CD4-positive, CD25-positive, alpha-beta regulatory T cell (primary cell): ENCODE data around the gene ST6GALNAC3. TPM values are rescaled to one million over a fixed set of nuclear protein-coding genes. Genes with fewer than 3 reads are reported as not detected.

ENCODE experiments used
- ATAC-seq, 2 donors: fragments of 150-1000 bp; cut with Tn5 transposase; one replicate each; pipeline ENCODE4 v1.10.0; 2021; ENCODE audit warnings: low read depth in 2 of 2, moderate number of reproducible peaks in 2 of 2, moderate library complexity in 1 of 2
- DNase-seq, 3 donors: peaks; one replicate each; pipeline versions ENCODE4 v3.0.0 to v3.0.0-alpha.2; 2012 to 2022; ENCODE audit warnings: mixed read lengths in 1 of 3
- H3K27ac ChIP-seq: one replicate; pipeline ENCODE4 v1.7.0; 2013; ENCODE audit warnings: mild to moderate bottlenecking, low read length; ENCODE audit not compliant: insufficient read depth, poor library complexity, severe bottlenecking
- H3K27me3 ChIP-seq: one replicate; pipeline ENCODE4 v1.7.0; 2013; ENCODE audit warnings: low read length; ENCODE audit not compliant: control insufficient read depth, insufficient read depth
- H3K36me3 ChIP-seq: one replicate; pipeline ENCODE4 v1.7.0; 2013; ENCODE audit warnings: mild to moderate bottlenecking, low read length, moderate library complexity; ENCODE audit not compliant: control insufficient read depth, insufficient read depth
- H3K4me1 ChIP-seq: 2 replicates; pipeline ENCODE4 v1.7.0; 2013; ENCODE audit warnings: mild to moderate bottlenecking, low read length; ENCODE audit not compliant: insufficient read depth, control insufficient read depth, poor library complexity, severe bottlenecking
- H3K4me3 ChIP-seq: one replicate; pipeline ENCODE4 v1.7.0; 2013; ENCODE audit warnings: low read depth, mild to moderate bottlenecking, low read length, moderate library complexity
- H3K9me3 ChIP-seq, 2 experiments: 1 replicate in 1 of 2; 2 replicates in 1 of 2; pipeline ENCODE4 v1.7.0; 2013; ENCODE audit warnings: low read length in 2 of 2, mild to moderate bottlenecking in 1 of 2, moderate library complexity in 1 of 2; ENCODE audit not compliant: control insufficient read depth in 2 of 2
- H3K27ac Mint-ChIP-seq, 3 donors: one replicate each; pipeline ENCODE4 v1.8.0; 2020 to 2022; ENCODE audit warnings: mild to moderate bottlenecking in 3 of 3, mixed read lengths in 3 of 3, moderate library complexity in 2 of 3
- H3K27me3 Mint-ChIP-seq: one replicate; pipeline ENCODE4 v1.8.0; 2022; ENCODE audit warnings: mild to moderate bottlenecking, mixed read lengths
- H3K36me3 Mint-ChIP-seq: one replicate; pipeline ENCODE4 v1.8.0; 2020; ENCODE audit warnings: mixed read lengths
- H3K4me1 Mint-ChIP-seq, 4 donors: one replicate each; pipeline ENCODE4 v1.8.0; 2020 to 2022; ENCODE audit warnings: mixed read lengths in 4 of 4, mild to moderate bottlenecking in 1 of 4
- H3K4me3 Mint-ChIP-seq, 4 donors: one replicate each; pipeline ENCODE4 v1.8.0; 2020 to 2022; ENCODE audit warnings: mild to moderate bottlenecking in 4 of 4, mixed read lengths in 4 of 4, moderate library complexity in 3 of 4
- H3K9me3 Mint-ChIP-seq, 7 donors: one replicate each; pipeline ENCODE4 v1.8.0; 2020 to 2022; ENCODE audit warnings: mixed read lengths in 7 of 7, mild to moderate bottlenecking in 3 of 7, moderate library complexity in 2 of 7
- polyA plus RNA-seq, 4 donors: library from polyadenylated mRNA; unstranded; fragments of 300-500 nt; fragmentation: Illumina TruSeq; gene quantifications; one replicate each; pipeline ENCODE4 v1.2.3, GENCODE V29; 2021
- total RNA-seq: library from RNA; stranded (reverse); gene quantifications from one replicate; pipeline ENCODE4 v1.2.3, GENCODE V29; 2022

Gene ST6GALNAC3
- total and polyA plus RNA-seq, 5 donors from 2014 or later = 0.03 to 3.4 (median 0.95) TPM

DNA sequence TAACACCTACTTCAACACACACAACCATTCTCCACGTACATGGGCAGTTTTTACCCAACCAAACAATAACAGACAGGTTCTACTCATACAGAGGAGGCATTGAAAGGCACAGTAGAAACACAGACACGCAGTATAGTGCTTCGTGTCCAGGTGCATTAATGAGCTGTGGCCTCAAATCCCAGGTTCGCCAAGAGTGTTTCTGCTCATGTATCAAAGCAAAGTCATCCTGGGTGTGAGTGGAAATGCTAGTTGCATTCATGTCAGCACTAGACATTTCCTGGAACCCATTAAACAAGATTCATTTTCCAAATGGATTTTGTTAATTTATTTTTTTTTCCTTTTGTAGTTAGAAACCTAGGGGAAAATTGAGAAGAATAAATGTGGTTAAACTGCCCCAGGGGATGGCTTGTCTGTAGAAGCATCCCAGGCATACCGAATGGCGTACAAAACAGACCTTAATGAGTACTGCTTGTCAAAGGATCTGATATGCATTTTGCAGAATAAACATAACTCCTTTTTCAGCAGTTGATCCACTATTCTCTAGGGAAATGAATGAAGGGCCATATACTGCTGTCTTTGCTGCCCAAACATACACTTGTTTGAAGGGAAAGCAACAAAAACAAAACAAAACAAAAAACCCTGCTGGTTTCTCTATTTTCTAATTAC is 494.2 kb downstream of the ST6GALNAC3 start:
- no peaks in the 10 kb centered on the region for H3K9me3 ChIP-seq
- H3K27me3 ChIP-seq = no peaks in the 10 kb centered on the region
- H3K36me3 ChIP-seq = no peaks in the 10 kb centered on the region
- H3K4me1 Mint-ChIP-seq = no peaks in the 10 kb centered on the region
- no peak overlapping the region for H3K27ac Mint-ChIP-seq
- ATAC-seq = no peak
- H3K27ac ChIP-seq = no peak overlapping the region
- no peaks in the 10 kb centered on the region for H3K4me1 ChIP-seq
- H3K4me3 Mint-ChIP-seq = no peak overlapping the region
- no peak overlapping the region for H3K4me3 ChIP-seq
- peaks cover 0 to 3% (median 0%) of the 10 kb centered on the region in 7 donors for H3K9me3 Mint-ChIP-seq
- DNase-seq = no peak
- H3K36me3 Mint-ChIP-seq = no peaks in the 10 kb centered on the region
- peaks cover 7% of the 10 kb centered on the region for H3K27me3 Mint-ChIP-seq

DNA sequence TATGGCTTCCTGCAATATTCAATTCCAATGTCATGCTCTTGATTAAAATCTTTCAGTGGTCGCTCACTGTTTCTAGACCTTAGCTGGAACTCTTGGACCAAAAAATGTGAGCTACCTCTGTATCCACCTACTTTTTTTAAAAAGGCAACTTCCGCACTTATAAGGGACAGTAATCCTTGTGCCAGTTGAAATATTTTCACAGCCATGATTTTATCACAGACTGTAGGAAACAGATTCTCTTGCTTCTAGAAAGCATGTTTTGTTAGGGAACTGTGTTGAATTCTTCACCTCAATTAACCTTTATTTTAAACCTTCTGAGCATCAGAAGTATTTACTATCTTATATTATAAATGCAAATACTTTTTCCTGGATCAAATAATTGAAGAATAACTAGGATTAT is 496.7 kb downstream of the ST6GALNAC3 start:
- Histone ChIP-seq H3K4me1 (no peaks in the 10 kb centered on the region), H3K27ac (no peak overlapping the region), H3K27me3 (no peaks in the 10 kb centered on the region), H3K36me3 (no peaks in the 10 kb centered on the region), H3K4me3 (no peak overlapping the region), H3K9me3 (no peaks in the 10 kb centered on the region)
- ATAC-seq (no peak), DNase-seq (no peak)
- H3K36me3 Mint-ChIP-seq = no peaks in the 10 kb centered on the region
- H3K27me3 Mint-ChIP-seq = peaks cover 7% of the 10 kb centered on the region
- H3K4me3 Mint-ChIP-seq = no peak overlapping the region
- no peaks in the 10 kb centered on the region for H3K4me1 Mint-ChIP-seq
- peaks cover 0 to 3% (median 0%) of the 10 kb centered on the region in 7 donors for H3K9me3 Mint-ChIP-seq
- no peak overlapping the region for H3K27ac Mint-ChIP-seq

DNA sequence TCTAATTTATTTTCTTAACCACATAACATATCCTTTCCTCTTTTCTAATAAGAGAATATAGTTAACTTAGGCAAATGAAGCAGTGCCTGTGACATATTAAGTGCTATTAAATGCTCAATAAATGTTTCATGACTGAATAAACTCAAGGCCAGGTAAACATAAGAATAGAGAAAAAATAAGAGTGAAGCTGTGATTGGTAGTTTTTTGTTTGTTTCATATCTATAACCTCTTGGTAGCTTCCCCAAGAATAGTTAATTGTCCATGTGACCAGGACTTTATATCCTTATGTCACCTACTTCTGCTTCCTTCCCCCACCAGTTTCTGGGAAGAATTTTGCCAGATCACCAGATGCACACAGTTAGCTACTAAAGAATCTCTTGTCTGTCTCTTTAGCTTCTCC is 497.7 kb downstream of the ST6GALNAC3 start:
- Histone ChIP-seq H3K4me1 (no peaks in the 10 kb centered on the region), H3K4me3 (no peak overlapping the region), H3K9me3 (no peaks in the 10 kb centered on the region), H3K36me3 (no peaks in the 10 kb centered on the region), H3K27ac (no peak overlapping the region), H3K27me3 (no peaks in the 10 kb centered on the region)
- H3K4me3 Mint-ChIP-seq = no peak overlapping the region
- ATAC-seq (no peak), DNase-seq (no peak)
- no peaks in the 10 kb centered on the region for H3K36me3 Mint-ChIP-seq
- H3K27ac Mint-ChIP-seq = no peak overlapping the region
- peaks cover 0 to 3% (median 0%) of the 10 kb centered on the region in 7 donors for H3K9me3 Mint-ChIP-seq
- H3K4me1 Mint-ChIP-seq = no peaks in the 10 kb centered on the region
- peaks cover 7% of the 10 kb centered on the region for H3K27me3 Mint-ChIP-seq

DNA sequence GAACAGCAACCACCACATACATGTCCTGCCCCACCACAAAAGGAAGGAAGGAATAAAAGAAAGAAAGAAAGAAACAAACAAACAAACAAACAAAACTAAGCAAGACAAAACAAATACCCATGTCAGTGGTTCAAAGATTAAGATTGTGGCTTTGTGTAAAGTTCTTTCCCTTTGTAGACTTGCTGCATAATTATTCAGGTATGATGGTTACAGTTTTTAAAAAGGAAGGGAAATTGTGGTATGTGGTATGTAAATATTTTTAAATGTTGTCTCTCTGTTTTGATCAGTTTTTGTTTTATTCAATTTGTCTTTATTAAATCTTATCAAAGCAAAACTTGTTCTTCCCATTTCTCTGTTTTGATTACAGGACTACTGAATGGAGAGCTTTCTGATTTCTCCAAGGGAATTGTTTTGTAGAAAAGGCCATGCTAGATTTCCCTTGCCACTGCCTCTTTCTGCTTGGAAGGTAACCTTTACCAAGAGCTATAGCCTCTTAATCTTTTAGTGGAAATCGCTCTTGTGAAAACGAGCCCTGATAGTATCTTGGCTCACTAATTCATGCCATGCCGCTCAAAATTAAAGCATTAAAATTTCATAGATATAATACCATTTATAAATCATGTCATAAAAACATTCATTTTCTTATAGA is 502.5 kb downstream of the ST6GALNAC3 start:
- Mint-ChIP-seq H3K4me3 (no peak overlapping the region), H3K27ac (no peak overlapping the region), H3K27me3 (no peaks in the 10 kb centered on the region), H3K9me3 (peaks cover 0 to 1% (median 0%) of the 10 kb centered on the region in 7 donors), H3K4me1 (no peaks in the 10 kb centered on the region), H3K36me3 (no peaks in the 10 kb centered on the region)
- Histone ChIP-seq H3K36me3 (no peaks in the 10 kb centered on the region), H3K27ac (no peak overlapping the region), H3K4me1 (no peaks in the 10 kb centered on the region), H3K27me3 (no peaks in the 10 kb centered on the region), H3K4me3 (no peak overlapping the region), H3K9me3 (no peaks in the 10 kb centered on the region)
- no peak for ATAC-seq
- no peak for DNase-seq

DNA sequence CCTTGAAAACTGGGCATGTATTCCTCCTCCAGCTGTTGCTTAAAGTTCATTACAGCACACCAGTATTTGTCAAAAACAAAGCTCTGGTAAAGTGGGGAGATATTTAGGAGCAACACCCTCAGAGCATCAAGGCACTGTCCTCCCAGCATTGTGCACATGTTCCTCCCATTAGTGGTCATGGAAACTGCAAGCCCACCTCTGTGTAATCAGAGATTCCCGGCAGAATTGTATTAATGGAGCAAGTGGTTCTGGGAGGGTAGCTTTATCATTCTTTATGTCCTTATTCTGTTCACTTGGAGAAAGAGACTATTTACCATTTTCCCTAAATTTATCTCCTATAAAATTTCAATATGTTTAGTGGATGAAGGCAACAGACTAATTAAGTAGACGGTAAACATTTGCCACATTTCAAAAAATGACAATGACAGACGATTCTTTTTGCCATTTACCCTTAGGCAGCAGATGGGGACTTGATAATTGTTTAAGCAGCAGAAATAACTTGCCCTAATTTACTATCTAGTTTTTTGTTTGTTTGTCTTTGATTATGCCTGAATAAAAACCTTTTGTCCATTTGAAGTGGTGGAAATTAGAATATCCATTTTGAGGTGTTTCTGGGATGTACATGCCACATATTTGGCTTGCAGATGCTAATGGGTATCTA is 503.1 kb downstream of the ST6GALNAC3 start:
- H3K27ac ChIP-seq = no peak overlapping the region
- no peaks in the 10 kb centered on the region for H3K36me3 Mint-ChIP-seq
- DNase-seq = no peak
- ATAC-seq = no peak
- H3K4me3 ChIP-seq = no peak overlapping the region
- H3K9me3 Mint-ChIP-seq = peaks cover 0 to 1% (median 0%) of the 10 kb centered on the region in 7 donors
- no peaks in the 10 kb centered on the region for H3K4me1 Mint-ChIP-seq
- H3K4me3 Mint-ChIP-seq = no peak overlapping the region
- no peaks in the 10 kb centered on the region for H3K27me3 Mint-ChIP-seq
- no peaks in the 10 kb centered on the region for H3K4me1 ChIP-seq
- no peaks in the 10 kb centered on the region for H3K27me3 ChIP-seq
- H3K27ac Mint-ChIP-seq = no peak overlapping the region
- H3K9me3 ChIP-seq = no peaks in the 10 kb centered on the region
- H3K36me3 ChIP-seq = no peaks in the 10 kb centered on the region

DNA sequence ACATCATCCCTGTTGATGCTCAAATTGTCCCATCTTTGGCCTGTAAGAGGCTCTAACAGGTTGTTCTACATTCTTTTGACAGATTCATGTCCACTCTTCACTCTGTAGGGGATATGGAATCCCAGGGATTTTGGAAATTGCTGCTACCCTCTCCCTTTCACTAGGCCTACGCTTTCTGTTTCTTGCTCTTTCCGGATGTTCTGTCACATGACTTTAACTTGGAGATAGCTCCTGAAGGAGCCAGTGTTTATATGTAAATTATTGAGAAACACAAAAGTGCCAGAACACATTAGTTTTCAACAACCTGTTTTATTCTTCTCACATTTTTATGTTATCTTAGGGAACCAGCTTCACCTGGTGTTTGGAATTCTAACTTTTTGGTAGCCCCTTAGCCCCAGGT is 505.7 kb downstream of the ST6GALNAC3 start:
- no peaks in the 10 kb centered on the region for H3K36me3 Mint-ChIP-seq
- H3K4me3 Mint-ChIP-seq = no peak overlapping the region
- Histone ChIP-seq H3K36me3 (no peaks in the 10 kb centered on the region), H3K4me1 (no peaks in the 10 kb centered on the region), H3K27me3 (no peaks in the 10 kb centered on the region), H3K4me3 (no peak overlapping the region), H3K9me3 (no peaks in the 10 kb centered on the region), H3K27ac (no peak overlapping the region)
- no peaks in the 10 kb centered on the region for H3K9me3 Mint-ChIP-seq
- no peaks in the 10 kb centered on the region for H3K27me3 Mint-ChIP-seq
- no peaks in the 10 kb centered on the region for H3K4me1 Mint-ChIP-seq
- no peak for ATAC-seq
- no peak overlapping the region for H3K27ac Mint-ChIP-seq
- no peak for DNase-seq

DNA sequence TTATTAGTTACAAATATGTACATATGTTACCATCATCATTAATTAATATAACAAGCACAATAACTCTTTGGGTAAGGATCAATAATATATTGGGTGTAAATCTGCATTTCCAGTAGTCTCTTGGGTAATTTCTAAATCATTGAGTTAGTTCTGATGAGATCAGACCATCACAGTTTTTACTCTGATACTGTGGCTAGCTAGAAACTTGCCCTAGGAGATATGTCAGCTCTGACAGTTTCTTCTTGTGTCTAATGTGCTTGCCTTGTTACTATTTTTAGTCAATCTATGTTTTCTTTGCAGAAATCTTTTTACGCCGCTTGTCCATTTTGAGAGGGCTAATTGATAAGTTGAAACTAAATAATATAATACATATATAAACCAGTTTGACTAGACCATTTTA is 507.2 kb downstream of the ST6GALNAC3 start:
- H3K4me1 ChIP-seq = no peaks in the 10 kb centered on the region
- H3K36me3 ChIP-seq = no peaks in the 10 kb centered on the region
- no peak for DNase-seq
- H3K27me3 ChIP-seq = no peaks in the 10 kb centered on the region
- H3K27ac ChIP-seq = no peak overlapping the region
- H3K4me3 Mint-ChIP-seq = no peak overlapping the region
- H3K27me3 Mint-ChIP-seq = no peaks in the 10 kb centered on the region
- no peak overlapping the region for H3K27ac Mint-ChIP-seq
- H3K4me1 Mint-ChIP-seq = no peaks in the 10 kb centered on the region
- no peak overlapping the region for H3K4me3 ChIP-seq
- ATAC-seq = no peak
- no peaks in the 10 kb centered on the region for H3K36me3 Mint-ChIP-seq
- no peaks in the 10 kb centered on the region for H3K9me3 ChIP-seq
- no peaks in the 10 kb centered on the region for H3K9me3 Mint-ChIP-seq
